LNCAP (cell line): Measurements from ENCODE around the gene RPL35.

Experiments
- CTCF ChIP-seq: fragments of 450-650 bp; IDR thresholded peaks from 2 replicates; pipeline ENCODE4 v1.5.1; 2017; ENCODE audit warnings: mild to moderate bottlenecking

RPL35 gene

DNA sequence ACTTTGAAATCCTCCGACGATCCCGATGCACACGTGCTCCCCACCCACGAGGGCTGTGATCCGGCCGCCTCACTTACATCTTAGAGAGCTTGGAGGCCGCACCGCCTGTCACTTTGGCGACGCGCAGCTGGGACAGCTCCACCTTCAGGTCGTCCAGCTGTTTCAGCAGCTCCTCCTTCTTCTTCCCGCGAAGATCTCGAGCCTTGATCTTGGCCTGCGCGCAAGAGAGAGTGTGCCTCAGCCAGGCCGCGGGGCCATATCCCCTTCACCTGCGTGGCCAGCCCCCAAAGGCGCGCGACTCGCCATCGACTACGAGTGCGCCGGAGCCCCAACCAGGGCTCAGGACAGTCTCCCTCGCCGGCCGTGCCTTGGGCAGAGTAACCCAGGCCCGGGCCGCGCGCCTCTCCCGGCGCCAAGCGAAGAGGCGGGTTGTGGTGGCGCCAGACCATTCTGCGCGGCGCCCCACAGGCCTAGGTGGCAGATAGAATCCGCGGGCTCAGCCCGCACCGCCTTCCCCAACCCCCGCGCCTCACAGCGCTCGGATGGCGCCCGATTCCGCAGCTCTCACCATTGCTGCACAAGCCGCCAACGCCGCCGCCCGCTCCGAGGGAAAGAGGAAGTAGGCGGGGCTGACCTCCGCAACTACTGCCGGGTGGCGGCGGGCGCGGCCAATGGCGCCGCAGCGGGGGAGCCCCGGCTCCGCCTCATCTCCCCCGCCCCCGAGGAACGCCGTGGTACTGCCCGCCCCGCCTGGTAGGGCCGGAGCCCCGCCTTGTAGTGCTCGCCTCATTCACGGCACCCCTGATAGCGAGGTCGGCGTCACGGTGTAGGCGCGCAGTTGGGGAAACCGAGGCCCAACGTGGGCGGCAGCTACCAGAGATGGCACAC is at the start of gene RPL35, which contains the start of gene ARPC5L:
TSS of gene RPL35 (minus strand) at position 616 of the 888 bp plus-strand sequence. CDS start at position 571, 45 bp downstream.
TSS of gene ARPC5L (plus strand) at position 789 of the 888 bp plus-strand sequence. CDS start 7,161 bp downstream, outside the sequence.
- peak; percentile 41; the same call in 1 of the 2 replicates for TF ChIP-seq CTCF

- no peak for TF ChIP-seq CTCF
Measured at GRCh38 chr9:124908098-124908497, 46.3 kb upstream of the RPL35 start.

DNA sequence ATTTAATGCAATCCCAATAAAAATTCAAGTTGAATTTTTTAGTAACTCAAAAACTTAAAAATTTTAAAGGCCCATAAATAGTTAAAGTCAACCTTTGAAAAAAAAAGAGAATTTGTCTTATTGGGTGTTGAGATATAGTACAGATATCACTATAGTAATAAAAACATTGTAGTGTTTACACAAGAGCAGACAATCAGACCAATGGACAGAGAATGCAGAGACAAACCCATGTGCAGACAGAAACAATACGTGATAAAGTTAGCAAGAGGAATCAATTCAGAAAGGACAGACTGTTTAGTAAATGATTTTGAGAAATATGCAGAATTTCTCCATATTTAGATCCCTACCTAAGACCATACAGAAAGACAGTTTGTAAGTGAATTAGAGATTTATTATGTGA is 45.2 kb upstream of the RPL35 start:
- TF ChIP-seq CTCF, result no peak

- no peak for TF ChIP-seq CTCF
Measured at GRCh38 chr9:124899845-124900244, 38.1 kb upstream of the RPL35 start.

- TF ChIP-seq CTCF, result no peak
Measured at GRCh38 chr9:124897570-124898460, 36.1 kb upstream of the RPL35 start.

DNA sequence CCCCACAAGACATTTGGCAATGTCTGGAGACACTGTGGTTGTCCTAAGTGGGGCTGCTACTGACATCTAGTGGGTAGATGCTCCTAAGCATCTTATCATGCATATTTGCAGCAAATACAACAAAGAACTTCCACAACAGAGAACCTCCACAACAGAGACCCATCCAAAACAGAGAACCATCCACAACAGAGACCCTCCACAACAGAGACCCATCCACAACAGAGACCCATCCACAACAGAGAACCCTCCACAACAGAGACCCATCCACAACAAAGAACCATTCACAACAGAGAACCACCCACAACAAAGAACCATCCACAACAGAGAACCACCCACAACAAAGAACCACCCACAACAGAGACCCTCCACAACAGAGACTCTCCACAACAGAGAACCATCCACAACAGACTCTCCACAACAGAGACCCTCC is 33.0 kb upstream of the RPL35 start:
- TF ChIP-seq CTCF, result no peak; the same call in 1 of the 2 replicates

DNA sequence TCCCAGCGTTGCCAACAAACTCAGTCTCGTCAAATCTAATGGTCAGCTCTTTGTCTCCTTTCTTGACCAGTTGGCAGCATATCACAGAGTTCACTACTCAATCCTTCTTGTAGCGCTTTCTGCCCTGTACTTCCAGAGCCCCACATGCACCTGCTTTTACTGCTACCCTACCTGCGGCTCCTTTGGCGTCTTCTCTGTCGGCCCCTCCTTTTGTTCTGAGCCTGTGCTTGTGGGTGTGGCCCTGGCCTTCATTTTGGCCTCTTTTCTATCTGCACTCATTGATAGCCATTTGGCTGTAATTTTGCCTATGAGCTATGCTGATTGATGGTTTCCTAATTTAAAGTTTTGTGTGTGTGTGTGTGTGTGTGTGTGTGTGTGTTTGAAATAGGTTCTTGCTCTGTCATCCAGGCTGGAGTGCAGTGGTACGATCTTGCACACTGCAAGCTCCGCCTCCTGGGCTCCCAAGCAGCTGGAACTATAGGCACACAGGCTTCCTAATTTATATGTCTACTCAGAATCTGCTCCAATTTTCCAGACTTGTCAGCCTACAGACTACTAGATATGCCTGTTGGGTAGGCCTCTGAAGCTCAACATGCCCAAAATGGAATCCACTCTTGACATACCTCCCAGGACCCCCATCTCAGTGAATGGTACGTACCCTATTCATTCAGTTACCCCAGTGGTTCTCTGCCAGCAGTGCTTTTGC is 32.4 kb upstream of the RPL35 start:
- no peak for TF ChIP-seq CTCF
